Occipital lobe (tissue), 3 donors: ENCODE results near the gene ARSG. TPM values are rescaled to one million over a fixed set of nuclear protein-coding genes. Genes with fewer than 3 reads are reported as not detected.

ENCODE experiments used
- DNase-seq: peaks from one replicate; lab custom pipeline; 2025; lab: John Stamatoyannopoulos, UW
- small RNA-seq: library from RNA; depleted of rRNA; stranded (forward); fragments of <200 nt; gene quantifications from one replicate; pipeline ENCODE3, GENCODE V24; 2014
- total RNA-seq: library from RNA; depleted of rRNA; stranded (reverse); fragments of >200 nt; gene quantifications from one replicate; pipeline ENCODE4 v1.2.3, GENCODE V29; 2014

Gene ARSG
- total RNA-seq, 1 donor from 2014 or later, result 4.4 TPM

DNA sequence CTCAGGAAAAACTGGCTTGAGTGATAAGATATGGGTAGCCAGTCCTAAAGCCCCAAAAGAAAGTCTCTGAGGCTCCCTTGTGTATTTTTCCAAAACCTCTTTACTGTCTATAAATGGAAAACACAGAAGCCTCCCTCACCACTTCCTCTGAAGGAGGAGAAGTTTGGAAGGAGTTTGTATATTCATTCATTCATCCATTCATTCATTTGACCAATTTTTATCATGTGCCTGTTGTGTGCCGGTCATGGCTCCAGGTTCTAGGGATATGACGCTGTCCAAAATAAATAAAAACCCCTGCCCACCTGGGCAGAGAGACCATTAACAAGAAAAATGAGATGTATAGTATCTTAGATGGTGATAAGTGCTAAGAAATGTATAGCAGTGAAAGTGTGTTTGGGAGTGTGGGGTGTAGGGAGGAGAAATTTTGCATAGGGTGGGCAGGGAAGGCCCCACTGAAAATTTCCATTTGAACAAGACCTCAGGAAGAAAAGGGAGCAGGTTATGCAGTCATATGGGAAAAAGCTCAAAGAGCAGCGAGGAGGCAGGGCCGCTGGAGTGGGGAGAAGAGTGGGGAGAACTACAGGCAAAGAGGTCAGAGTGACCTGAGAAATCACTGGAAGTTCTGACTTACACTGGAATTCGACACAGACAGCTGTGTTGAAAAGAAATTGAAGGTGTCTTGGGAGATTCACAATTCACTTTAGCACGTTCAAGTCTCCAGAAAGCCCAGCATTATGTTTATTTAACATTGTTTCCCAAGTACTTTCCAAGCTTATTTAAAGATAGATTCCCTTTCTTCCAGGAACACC is 172.1 kb downstream of the ARSG start:
- no peak for DNase-seq

GRCh38 chr17:68468334-68468733 is 177.0 kb downstream of the ARSG start:
- no peak for DNase-seq

- DNase-seq, result no peak
Measured at GRCh38 chr17:68468788-68469187, 177.5 kb downstream of the ARSG start.

Small RNA genes within 50 kb of the gene (small RNA-seq; reads per million reads assigned to genes)
- not detected for gene MIR635

Other genes with a start within 250 kb of the ARSG start
- 58.2 TPM for gene AMZ2, start 43.5 kb upstream of the ARSG start, total RNA-seq
- 3.1 TPM for gene SLC16A6, start 368 bp upstream of the ARSG start, total RNA-seq
- 10.5 TPM for gene WIPI1, start 166.0 kb downstream of the ARSG start, total RNA-seq
- gene PRKAR1A, start 220.9 kb downstream of the ARSG start, total RNA-seq, result 405 TPM